B cell (primary cell): ENCODE results near the gene MTHFD1L. TPM values are rescaled to one million over a fixed set of nuclear protein-coding genes. Genes with fewer than 3 reads are reported as not detected.

Source experiments
- ATAC-seq: fragments of 200-7000 bp; cut with Tn5 transposase; one replicate; pipeline ENCODE4 v1.10.0; 2021; ENCODE audit warnings: low read depth, mild to moderate bottlenecking, moderate number of reproducible peaks, moderate library complexity
- CTCF ChIA-PET: fragments of 350-600 bp; sonication (Branson Sonifier 250); formaldehyde crosslinking; loops from one replicate; lab custom pipeline; 2021; ENCODE audit warnings: antibody characterized with exemption, inconsistent platforms; lab: Charles Lee
- POLR2A ChIA-PET: fragments of 350-600 bp; sonication (Branson Sonifier 250); formaldehyde crosslinking; loops from one replicate; lab custom pipeline; 2021; ENCODE audit warnings: antibody characterized with exemption; lab: Charles Lee
- DNase-seq: peaks from one replicate; pipeline ENCODE4 v3.0.0; 2013
- H2AFZ ChIP-seq: 2 replicates; pipeline ENCODE4 v1.6.1; 2012; ENCODE audit warnings: mild to moderate bottlenecking, low read depth, low read length; ENCODE audit not compliant: insufficient read depth, poor library complexity, severe bottlenecking
- H3K27ac ChIP-seq, 2 donors: 1 replicate in 1 of 2; 2 replicates in 1 of 2; pipeline ENCODE4 v1.5.1; 2012 to 2013; ENCODE audit warnings: low read length in 2 of 2, mild to moderate bottlenecking in 2 of 2, moderate library complexity in 1 of 2
- H3K27me3 ChIP-seq, 4 experiments: fragments of 200-600 bp in 1 of 4; sonication (generic) in 1 of 4; replicated peaks in 1 of 4; 1 replicate in 2 of 4; 2 replicates in 2 of 4; pipeline versions ENCODE4 v1.6.1 to v1.7.0; 2013 to 2016; ENCODE audit warnings: low read length in 3 of 4, mild to moderate bottlenecking in 2 of 4, mixed read lengths in 1 of 4, moderate library complexity in 1 of 4; ENCODE audit not compliant: insufficient read depth in 4 of 4, control insufficient read depth in 3 of 4; ENCODE audit errors: control extremely low read depth in 1 of 4
- H3K36me3 ChIP-seq, 2 experiments: replicated peaks in 1 of 2; 1 replicate in 1 of 2; 2 replicates in 1 of 2; pipeline versions ENCODE4 v1.6.1 to v1.7.1; 2013; ENCODE audit warnings: low read length in 1 of 2; ENCODE audit not compliant: insufficient read depth in 2 of 2, control insufficient read depth in 1 of 2; ENCODE audit errors: control extremely low read depth in 1 of 2, extremely low read depth in 1 of 2
- H3K4me1 ChIP-seq, 2 donors: fragments of 200-600 bp in 1 of 2; sonication (generic) in 1 of 2; 1 replicate in 1 of 2; 2 replicates in 1 of 2; pipeline versions ENCODE4 v1.5.1 to v1.6.1; 2013 to 2017; ENCODE audit warnings: low read length in 2 of 2; ENCODE audit not compliant: control insufficient read depth in 2 of 2, insufficient read depth in 2 of 2
- H3K4me2 ChIP-seq: replicated peaks from 2 replicates; pipeline ENCODE3; 2012; ENCODE audit warnings: mild to moderate bottlenecking, low read depth, low read length; ENCODE audit not compliant: poor library complexity, severe bottlenecking
- H3K4me3 ChIP-seq, 5 experiments: fragments of 200-600 bp in 1 of 5; sonication (generic) in 1 of 5; 1 replicate in 3 of 5; 2 replicates in 2 of 5; pipeline versions ENCODE4 v1.5.1 to v1.7.0; 2011 to 2016; ENCODE audit warnings: low read length in 4 of 5, mild to moderate bottlenecking in 4 of 5, low read depth in 2 of 5, control low read depth in 1 of 5, moderate library complexity in 1 of 5; ENCODE audit not compliant: insufficient read depth in 1 of 5; ENCODE audit errors: control extremely low read depth in 1 of 5, extremely low read depth in 1 of 5
- H3K79me2 ChIP-seq: fragments of 200-600 bp; sonication (generic); one replicate; pipeline ENCODE4 v1.6.0; 2016; ENCODE audit warnings: low read length; ENCODE audit not compliant: control insufficient read depth, insufficient read depth
- H3K9ac ChIP-seq: fragments of 200-600 bp; sonication (generic); 2 replicates; pipeline ENCODE4 v1.6.1; 2017; ENCODE audit warnings: mild to moderate bottlenecking, low read length, moderate library complexity
- H3K9me3 ChIP-seq, 3 donors: one replicate each; pipeline versions ENCODE4 v1.6.1 to v1.7.1; 2013; ENCODE audit warnings: low read length in 2 of 3; ENCODE audit not compliant: control insufficient read depth in 2 of 3, insufficient read depth in 1 of 3; ENCODE audit errors: control extremely low read depth in 1 of 3
- H4K20me1 ChIP-seq: 2 replicates; pipeline ENCODE4 v1.6.0; 2012; ENCODE audit warnings: mild to moderate bottlenecking, low read length; ENCODE audit not compliant: insufficient read depth, control insufficient read depth, poor library complexity, severe bottlenecking
- H3K27ac Mint-ChIP-seq: one replicate; pipeline ENCODE4 v1.8.0; 2021; ENCODE audit warnings: mixed read lengths
- H3K27me3 Mint-ChIP-seq: one replicate; pipeline ENCODE4 v1.8.0; 2021; ENCODE audit warnings: mixed read lengths
- H3K4me1 Mint-ChIP-seq: one replicate; pipeline ENCODE4 v1.8.0; 2021; ENCODE audit warnings: mixed read lengths
- H3K4me3 Mint-ChIP-seq: one replicate; pipeline ENCODE4 v1.8.0; 2021; ENCODE audit warnings: mixed read lengths
- H3K9me3 Mint-ChIP-seq: one replicate; pipeline ENCODE4 v1.8.0; 2022; ENCODE audit warnings: mixed read lengths; ENCODE audit not compliant: insufficient read depth
- CTCF ChIP-seq: fragments of 200-600 bp; IDR thresholded peaks from one replicate; pipeline ENCODE4 v1.8.0; 2022; ENCODE audit warnings: antibody characterized with exemption, mild to moderate bottlenecking
- EZH2 ChIP-seq: IDR thresholded peaks from 2 replicates; pipeline ENCODE4 v1.6.1; 2012; ENCODE audit warnings: borderline replicate concordance, low read depth, mild to moderate bottlenecking, moderate library complexity, low read length; ENCODE audit not compliant: insufficient read depth, poor library complexity, severe bottlenecking
- WGBS: methylation state at CpG from one replicate; pipeline ENCODE4 v1.1.5; 2013; ENCODE audit warnings: missing lambda C conversion rate; ENCODE audit not compliant: insufficient coverage; 5-methylcytosine and 5-hydroxymethylcytosine counted together
- intact Hi-C: fragments of 100-400 bp; cut with micrococcal nuclease; formaldehyde crosslinking; loops from one replicate; pipeline ENCODE4 v1.10.0; 2022
- polyA plus RNA-seq: library from polyadenylated mRNA; depleted of rRNA; stranded (reverse); fragments of >200 nt; gene quantifications from 2 replicates; pipeline ENCODE4 v1.2.3, GENCODE V29; 2012
- total RNA-seq, 2 donors: library from RNA; stranded (reverse); fragments of 120-200 nt in 1 of 2; gene quantifications; 1 replicate in 1 of 2; 2 replicates in 1 of 2; pipeline versions ENCODE4 v1.2.3 to v1.2.4, GENCODE V29; 2013 to 2022

MTHFD1L gene
- total and polyA plus RNA-seq, 2 donors (not counting 1 experiment from before 2014, with no cell fraction given): 2.9 to 16.1 TPM

- intact Hi-C loops: no loop called here
- H3K4me3 ChIP-seq: no peak overlapping the region
- DNase-seq (no peak), ATAC-seq (no peak)
- POLR2A ChIA-PET: no interaction called here
- no peak overlapping the region for H2AFZ ChIP-seq
- H4K20me1 ChIP-seq: no peaks in the 10 kb centered on the region
- no CpG with 5 or more reads among the region's 3 CpGs for WGBS
- H3K9me3 ChIP-seq: no peaks in the 10 kb centered on the region
- no peaks in the 10 kb centered on the region for H3K27me3 ChIP-seq
- H3K9ac ChIP-seq: no peak overlapping the region
- Mint-ChIP-seq H3K27me3 (no peaks in the 10 kb centered on the region), H3K4me3 (no peak overlapping the region), H3K9me3 (no peaks in the 10 kb centered on the region), H3K4me1 (no peaks in the 10 kb centered on the region), H3K27ac (no peak overlapping the region)
- no peak for TF ChIP-seq CTCF
- no peak for TF ChIP-seq EZH2
- CTCF ChIA-PET: no interaction called here
- H3K36me3 ChIP-seq: no peaks in the 10 kb centered on the region
- H3K79me2 ChIP-seq: no peaks in the 10 kb centered on the region
- H3K4me2 ChIP-seq: no peak overlapping the region
- H3K4me1 ChIP-seq: no peaks in the 10 kb centered on the region
- no peak overlapping the region for H3K27ac ChIP-seq
Observed at GRCh38 chr6:151063352-151063751, 197.8 kb downstream of the MTHFD1L start.

DNA sequence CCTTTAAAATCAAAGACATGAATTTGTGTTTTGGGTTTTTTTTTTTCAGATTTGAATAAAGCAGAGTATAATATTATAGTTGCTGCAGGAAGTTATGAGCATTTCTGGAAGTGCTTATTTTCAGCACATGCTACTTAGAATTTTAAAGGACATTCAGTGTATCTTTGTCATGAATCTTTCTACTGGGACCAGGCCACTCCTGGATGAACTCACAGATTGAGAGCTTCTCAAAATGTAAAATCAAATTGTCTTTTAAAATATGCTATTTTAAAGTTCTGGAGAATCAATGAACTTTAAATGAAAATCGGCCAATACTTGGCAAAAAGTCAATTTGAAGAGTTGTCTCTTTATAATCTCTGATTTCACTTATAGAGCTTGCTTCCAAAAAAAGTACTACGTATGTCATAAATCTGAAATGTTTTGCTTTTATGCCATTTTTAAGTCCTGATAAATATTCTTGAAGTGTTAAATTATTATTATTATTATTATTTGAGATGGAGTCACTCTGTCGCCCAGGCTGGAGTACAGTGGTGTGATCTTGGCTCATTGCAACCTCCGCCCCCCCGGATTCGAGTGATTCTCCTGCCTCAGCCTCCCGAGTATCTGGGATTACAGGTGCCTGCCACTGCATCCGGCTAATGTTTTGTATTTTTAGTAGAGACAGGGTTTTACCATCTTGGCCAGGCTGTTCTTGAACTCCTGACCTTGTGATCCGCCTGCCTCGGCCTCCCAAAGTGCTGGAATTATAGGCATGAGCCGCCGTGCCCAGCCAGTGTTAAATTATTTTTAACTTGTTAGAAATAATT is 198.5 kb downstream of the MTHFD1L start:
- H3K9me3 Mint-ChIP-seq: no peaks in the 10 kb centered on the region
- no peaks in the 10 kb centered on the region for H3K36me3 ChIP-seq
- no peak overlapping the region for H3K4me2 ChIP-seq
- TF ChIP-seq CTCF (no peak), EZH2 (no peak)
- DNase-seq (no peak), ATAC-seq (no peak)
- H3K27ac ChIP-seq: no peak overlapping the region
- no peaks in the 10 kb centered on the region for H3K9me3 ChIP-seq
- no peaks in the 10 kb centered on the region for H3K4me1 ChIP-seq
- H2AFZ ChIP-seq: no peak overlapping the region
- H3K27ac Mint-ChIP-seq: no peak overlapping the region
- 99% methylated on average over 6 of the region's 12 CpGs for WGBS
- no peak overlapping the region for H3K9ac ChIP-seq
- H3K27me3 ChIP-seq: no peaks in the 10 kb centered on the region
- no peaks in the 10 kb centered on the region for H3K27me3 Mint-ChIP-seq
- no peaks in the 10 kb centered on the region for H3K4me1 Mint-ChIP-seq
- CTCF ChIA-PET: no interaction called here
- intact Hi-C loops: no loop called here
- H3K79me2 ChIP-seq: no peaks in the 10 kb centered on the region
- POLR2A ChIA-PET: no interaction called here
- H3K4me3 Mint-ChIP-seq: no peak overlapping the region
- H3K4me3 ChIP-seq: no peak overlapping the region
- H4K20me1 ChIP-seq: no peaks in the 10 kb centered on the region
